HL-60 (cell line): Measurements from ENCODE around the gene CFAP161.

ENCODE experiments used
- DNase-seq, 2 experiments: peaks; one replicate each; pipeline ENCODE4 v3.0.0-alpha.2; 2010 to 2020; ENCODE audit warnings: low read depth in 1 of 2, low spot score in 1 of 2
- H3K27ac ChIP-seq: fragments of 250-450 bp; sonication (Bioruptor Pico); replicated peaks from 2 replicates; pipeline ENCODE4 v1.5.1; 2020; ENCODE audit warnings: mild to moderate bottlenecking, moderate library complexity
- H3K27me3 ChIP-seq: fragments of 250-450 bp; sonication (Bioruptor Pico); 2 replicates; pipeline ENCODE4 v1.5.1; 2021; ENCODE audit warnings: mild to moderate bottlenecking, moderate library complexity; ENCODE audit not compliant: insufficient read depth, poor library complexity, severe bottlenecking
- H3K4me3 ChIP-seq: replicated peaks from 2 replicates; pipeline ENCODE4 v1.5.1; 2011; ENCODE audit warnings: mild to moderate bottlenecking, control low read depth, low read length; ENCODE audit not compliant: insufficient read depth
- CTCF ChIP-seq: IDR thresholded peaks from one replicate; pipeline ENCODE4 v1.5.1; 2011; ENCODE audit warnings: low read length, control low read depth, inconsistent platforms; ENCODE audit not compliant: insufficient read depth
- GABPA ChIP-seq: IDR thresholded peaks from 2 replicates; pipeline ENCODE4 v1.6.1; 2012; ENCODE audit warnings: low read depth
- POLR2AphosphoS5 ChIP-seq: IDR thresholded peaks from 2 replicates; pipeline ENCODE4 v1.6.1; 2012; ENCODE audit warnings: low read depth
- REST ChIP-seq: IDR thresholded peaks from 2 replicates; pipeline ENCODE4 v1.6.1; 2012; ENCODE audit warnings: low read depth; ENCODE audit not compliant: insufficient replicate concordance
- SPI1 ChIP-seq: IDR thresholded peaks from 2 replicates; pipeline ENCODE4 v1.6.1; 2012; ENCODE audit warnings: low read depth, mild to moderate bottlenecking, borderline replicate concordance

The CFAP161 gene

GRCh38 chr15:81103857-81104256, 30.2 kb upstream of the CFAP161 start:
- no peak for DNase-seq
- Histone ChIP-seq H3K27me3 (peaks cover 7% of the 10 kb centered on the region), H3K4me3 (no peak overlapping the region), H3K27ac (no peak overlapping the region)
- TF ChIP-seq REST (no peak), POLR2AphosphoS5 (no peak), GABPA (no peak), CTCF (no peak), SPI1 (no peak)

GRCh38 chr15:81105545-81105944, 28.5 kb upstream of the CFAP161 start:
- no peak for DNase-seq
- no peak for TF ChIP-seq GABPA
- no peak for TF ChIP-seq REST
- TF ChIP-seq CTCF, result no peak
- no peak for TF ChIP-seq POLR2AphosphoS5
- Histone ChIP-seq H3K27ac (no peak overlapping the region), H3K27me3 (no peaks in the 10 kb centered on the region), H3K4me3 (no peak overlapping the region)

- H3K4me3 ChIP-seq, result no peak overlapping the region
- no peak overlapping the region for H3K27ac ChIP-seq
- no peak for TF ChIP-seq REST
- TF ChIP-seq POLR2AphosphoS5, result no peak
- no peak for TF ChIP-seq GABPA
- no peak for TF ChIP-seq SPI1
- peak; percentile 74 for TF ChIP-seq CTCF
- DNase-seq, result peak in 1 of 2 experiments; percentile 39
- H3K27me3 ChIP-seq, result no peaks in the 10 kb centered on the region
These were observed 27.5 kb upstream of the CFAP161 start for GRCh38 chr15:81106560-81106959.
